Type B pancreatic cell (in vitro differentiated cells): ENCODE results near the gene PRDM15. TPM values are rescaled to one million over a fixed set of nuclear protein-coding genes. Genes with fewer than 3 reads are reported as not detected.

Experiments used
- DNase-seq: peaks from one replicate; pipeline ENCODE4 v3.0.0; 2021; ENCODE audit warnings: mixed read lengths; ENCODE audit not compliant: unreplicated experiment; ENCODE audit errors: extremely low spot score
- H3K27ac Mint-ChIP-seq: 2 replicates; pipeline ENCODE4 v1.8.0; 2021; ENCODE audit warnings: mild to moderate bottlenecking, mixed read lengths
- H3K27me3 Mint-ChIP-seq: 2 replicates; pipeline ENCODE4 v1.8.0; 2021; ENCODE audit warnings: mixed read lengths
- H3K36me3 Mint-ChIP-seq: 2 replicates; pipeline ENCODE4 v1.8.0; 2021; ENCODE audit warnings: mixed read lengths
- H3K4me1 Mint-ChIP-seq: one replicate; pipeline ENCODE4 v1.8.0; 2021; ENCODE audit warnings: mixed read lengths; ENCODE audit not compliant: unreplicated experiment
- H3K4me3 Mint-ChIP-seq: 2 replicates; pipeline ENCODE4 v1.8.0; 2021; ENCODE audit warnings: mild to moderate bottlenecking, mixed read lengths
- H3K9me3 Mint-ChIP-seq: 2 replicates; pipeline ENCODE4 v1.8.0; 2021; ENCODE audit warnings: mixed read lengths
- total RNA-seq: library from RNA; stranded (reverse); gene quantifications from 2 replicates; pipeline ENCODE4 v1.2.1, GENCODE V29; 2021; ENCODE audit warnings: low replicate concordance
- TF ChIP-seq, protein P1 (sequence below): fragments of 200-600 bp; sonication (generic); conservative IDR thresholded peaks from 2 replicates; pipeline ENCODE4 v1.5.0; 2021; ENCODE audit warnings: antibody characterized with exemption, mild to moderate bottlenecking

PRDM15 gene
- total RNA-seq, 1 donor from 2014 or later = 8.8 TPM

DNA sequence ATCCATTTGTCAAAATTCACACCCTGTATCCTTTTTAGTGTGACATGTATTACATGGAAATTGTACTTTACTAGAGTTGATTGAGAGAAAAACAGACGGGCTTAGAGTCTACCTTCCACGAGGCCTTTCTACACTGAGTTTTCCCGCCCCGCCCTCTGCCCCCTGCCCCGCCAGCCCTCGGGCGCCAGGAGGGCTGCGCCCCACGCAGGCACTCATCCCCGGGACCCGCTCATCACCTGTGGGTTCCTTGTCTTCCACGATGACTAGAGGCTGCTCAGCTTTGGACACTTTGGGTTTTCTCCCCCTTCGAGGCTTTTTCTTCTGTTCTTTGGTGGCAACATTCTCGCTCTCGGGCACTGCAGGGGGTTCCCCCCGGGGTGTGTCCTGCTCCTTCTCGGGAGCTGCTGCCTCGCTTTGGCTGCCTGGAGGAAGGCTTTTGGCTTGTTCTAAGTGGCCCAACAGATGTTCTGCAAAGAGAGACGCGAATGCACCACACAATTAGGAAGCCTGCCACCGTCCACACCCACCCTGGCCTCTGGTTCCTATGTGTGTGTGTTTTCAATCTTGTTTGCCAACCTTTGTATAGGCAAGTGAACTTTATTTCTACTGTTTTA is 39.6 kb downstream of the PRDM15 start:
- Mint-ChIP-seq H3K36me3 (peaks cover 30% of the 10 kb centered on the region), H3K9me3 (peaks cover 10% of the 10 kb centered on the region), H3K4me3 (no peak overlapping the region), H3K4me1 (no peaks in the 10 kb centered on the region), H3K27ac (no peak overlapping the region), H3K27me3 (no peaks in the 10 kb centered on the region)
- no peak for DNase-seq
- TF ChIP-seq, protein P1, sequence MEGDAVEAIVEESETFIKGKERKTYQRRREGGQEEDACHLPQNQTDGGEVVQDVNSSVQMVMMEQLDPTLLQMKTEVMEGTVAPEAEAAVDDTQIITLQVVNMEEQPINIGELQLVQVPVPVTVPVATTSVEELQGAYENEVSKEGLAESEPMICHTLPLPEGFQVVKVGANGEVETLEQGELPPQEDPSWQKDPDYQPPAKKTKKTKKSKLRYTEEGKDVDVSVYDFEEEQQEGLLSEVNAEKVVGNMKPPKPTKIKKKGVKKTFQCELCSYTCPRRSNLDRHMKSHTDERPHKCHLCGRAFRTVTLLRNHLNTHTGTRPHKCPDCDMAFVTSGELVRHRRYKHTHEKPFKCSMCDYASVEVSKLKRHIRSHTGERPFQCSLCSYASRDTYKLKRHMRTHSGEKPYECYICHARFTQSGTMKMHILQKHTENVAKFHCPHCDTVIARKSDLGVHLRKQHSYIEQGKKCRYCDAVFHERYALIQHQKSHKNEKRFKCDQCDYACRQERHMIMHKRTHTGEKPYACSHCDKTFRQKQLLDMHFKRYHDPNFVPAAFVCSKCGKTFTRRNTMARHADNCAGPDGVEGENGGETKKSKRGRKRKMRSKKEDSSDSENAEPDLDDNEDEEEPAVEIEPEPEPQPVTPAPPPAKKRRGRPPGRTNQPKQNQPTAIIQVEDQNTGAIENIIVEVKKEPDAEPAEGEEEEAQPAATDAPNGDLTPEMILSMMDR = no peak

DNA sequence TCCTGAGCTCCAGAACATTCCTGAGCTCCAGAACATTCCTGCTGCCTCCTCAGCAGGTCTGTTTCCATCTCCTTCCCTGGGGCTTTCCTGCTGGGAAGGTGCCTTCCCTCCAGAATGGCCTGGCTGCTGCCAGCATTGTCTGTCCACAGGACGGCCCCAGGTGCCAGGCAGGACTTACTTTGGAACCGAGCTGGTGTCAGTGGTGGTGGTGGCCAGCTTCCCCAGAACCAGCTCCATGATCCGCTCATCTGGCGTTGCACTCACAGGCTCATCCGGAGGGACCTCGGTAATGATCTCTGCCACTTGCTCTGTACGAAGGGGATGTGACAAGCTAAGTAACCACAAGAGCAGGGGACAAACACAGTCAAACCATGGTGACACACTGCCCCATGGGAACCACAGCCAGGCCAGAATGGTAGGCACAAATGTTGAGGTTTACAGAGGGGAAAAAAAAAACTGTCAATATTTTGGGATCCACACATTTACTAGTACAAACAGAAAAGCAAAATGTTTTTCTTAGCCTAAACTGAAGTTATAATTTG is 41.3 kb downstream of the PRDM15 start:
- no peak for DNase-seq
- TF ChIP-seq, protein P1 = no peak
- Mint-ChIP-seq H3K4me3 (no peak overlapping the region), H3K27ac (no peak overlapping the region), H3K36me3 (peaks cover 30% of the 10 kb centered on the region), H3K9me3 (peaks cover 10% of the 10 kb centered on the region), H3K4me1 (no peaks in the 10 kb centered on the region), H3K27me3 (no peaks in the 10 kb centered on the region)

DNA sequence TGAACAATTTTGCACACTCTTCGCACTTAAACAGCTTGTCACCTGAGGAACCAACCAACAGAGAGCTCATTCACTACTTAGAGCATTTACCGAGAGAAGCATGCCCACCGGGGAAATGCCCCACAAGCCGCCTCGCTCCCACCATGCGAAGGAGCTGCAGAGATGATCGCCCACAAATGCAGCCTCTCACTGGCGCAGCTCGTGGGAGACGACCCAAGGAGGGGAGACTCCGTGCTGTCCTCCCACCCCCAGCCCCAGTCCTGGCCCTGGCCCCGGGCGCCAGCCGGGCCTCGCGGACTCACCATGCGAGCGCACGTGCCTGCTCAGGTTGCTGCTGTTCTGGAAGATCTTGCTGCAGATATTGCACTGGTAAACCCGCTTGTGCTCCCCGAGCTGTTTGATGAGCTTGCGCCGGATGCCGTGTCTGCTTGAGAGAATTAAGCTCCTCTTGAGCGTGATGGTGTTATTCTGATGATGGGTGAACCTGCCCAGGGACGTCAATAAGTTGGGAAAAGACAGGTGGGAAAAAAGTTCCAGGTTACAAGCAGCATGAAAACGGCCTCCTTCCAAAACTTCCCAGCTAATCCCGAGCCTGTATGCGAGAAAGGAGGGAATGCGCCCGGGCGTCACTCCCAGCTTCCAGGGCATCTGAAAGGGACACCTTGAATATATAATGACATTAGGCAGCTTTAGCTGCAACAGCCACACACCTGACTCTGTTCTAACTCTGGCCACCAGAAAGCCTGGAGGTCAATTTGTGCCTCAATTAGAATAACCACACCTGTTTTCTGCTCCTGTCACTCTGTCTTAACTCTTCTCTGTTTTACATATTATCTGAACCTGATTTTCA is 42.8 kb downstream of the PRDM15 start:
- no peak overlapping the region for H3K27ac Mint-ChIP-seq
- TF ChIP-seq, protein P1 = no peak
- H3K27me3 Mint-ChIP-seq = no peaks in the 10 kb centered on the region
- peaks cover 10% of the 10 kb centered on the region for H3K9me3 Mint-ChIP-seq
- DNase-seq = no peak
- no peak overlapping the region for H3K4me3 Mint-ChIP-seq
- peaks cover 30% of the 10 kb centered on the region for H3K36me3 Mint-ChIP-seq
- no peaks in the 10 kb centered on the region for H3K4me1 Mint-ChIP-seq

DNA sequence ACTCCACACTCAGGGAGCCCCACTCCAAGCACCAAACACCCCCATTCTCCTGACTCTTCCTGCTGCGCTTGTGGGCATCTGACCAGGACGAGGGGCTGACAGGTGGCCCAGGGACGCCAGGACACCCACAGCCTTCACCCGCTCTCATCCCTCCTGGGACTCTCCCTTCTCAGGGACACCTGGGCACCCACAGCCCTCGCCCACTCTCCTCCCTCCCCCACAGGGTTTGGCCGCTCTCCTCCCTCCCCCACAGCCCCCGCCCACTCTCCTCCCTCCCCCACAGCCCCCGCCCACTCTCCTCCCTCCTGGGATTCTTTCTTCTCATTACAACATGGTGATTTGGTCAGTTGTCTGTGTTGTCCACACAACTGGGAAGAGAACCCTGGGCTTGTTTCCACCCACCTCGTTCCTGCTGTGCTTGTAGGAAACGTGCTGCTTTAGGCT is 43.4 kb downstream of the PRDM15 start:
- H3K4me3 Mint-ChIP-seq = no peak overlapping the region
- H3K27ac Mint-ChIP-seq = no peak overlapping the region
- no peaks in the 10 kb centered on the region for H3K4me1 Mint-ChIP-seq
- H3K36me3 Mint-ChIP-seq = peaks cover 26% of the 10 kb centered on the region
- TF ChIP-seq, protein P1 = no peak
- H3K27me3 Mint-ChIP-seq = no peaks in the 10 kb centered on the region
- no peak for DNase-seq
- peaks cover 5% of the 10 kb centered on the region for H3K9me3 Mint-ChIP-seq

DNA sequence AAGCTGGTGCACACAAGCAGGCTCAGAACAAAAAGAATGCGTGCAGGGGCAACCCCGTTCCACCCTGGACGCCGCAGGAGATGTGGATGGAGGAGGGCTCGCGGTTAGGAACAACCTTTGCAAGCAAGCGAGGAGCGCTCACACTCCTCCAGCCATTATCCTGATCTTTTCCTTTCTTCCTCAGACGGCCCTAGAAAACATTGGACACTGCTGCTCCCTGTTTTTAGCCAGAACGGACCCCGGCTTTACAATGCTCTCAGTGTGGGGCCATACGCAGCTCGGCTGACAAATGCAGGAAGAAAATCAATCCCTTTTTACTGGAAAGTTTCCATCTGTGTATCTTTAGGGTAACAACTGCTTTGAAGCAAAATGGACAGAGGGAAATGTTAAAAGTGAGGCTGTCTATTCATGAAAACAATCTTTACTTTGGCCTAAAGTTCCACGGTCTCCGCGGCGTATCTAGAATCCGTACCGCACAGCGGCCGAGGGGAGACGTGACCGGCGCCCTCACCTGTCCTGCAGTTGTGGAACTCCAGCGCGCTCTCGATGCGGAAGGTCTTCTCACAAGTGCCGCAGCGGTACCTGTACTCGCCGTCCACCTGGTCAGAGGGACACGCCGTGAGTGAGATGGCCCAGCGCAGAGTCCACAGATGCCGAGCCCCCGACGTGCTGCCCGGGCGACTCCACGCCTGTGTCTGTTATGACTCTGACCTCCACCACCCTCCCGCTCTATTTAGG is 44.0 kb downstream of the PRDM15 start:
- H3K4me3 Mint-ChIP-seq = no peak overlapping the region
- peaks cover 21% of the 10 kb centered on the region for H3K36me3 Mint-ChIP-seq
- no peaks in the 10 kb centered on the region for H3K27me3 Mint-ChIP-seq
- no peak overlapping the region for H3K27ac Mint-ChIP-seq
- DNase-seq = no peak
- no peaks in the 10 kb centered on the region for H3K4me1 Mint-ChIP-seq
- no peaks in the 10 kb centered on the region for H3K9me3 Mint-ChIP-seq
- TF ChIP-seq, protein P1 = no peak
